GM12878 (cell line): ENCODE data around the gene STK39. TPM values are rescaled to one million over a fixed set of nuclear protein-coding genes. Genes with fewer than 3 reads are reported as not detected.

Source experiments
- ATAC-seq: fragments of 200-7000 bp; cut with Tn5 transposase; 3 replicates; pipeline ENCODE4 v1.9.1; 2020; ENCODE audit warnings: mild to moderate bottlenecking, moderate library complexity
- BruUV-seq: library from RNA; stranded (reverse); fragments of 400-500 nt; replicated peaks from 2 replicates; lab custom pipeline; 2021; lab: Mats Ljungman, UMichigan
- CTCF ChIA-PET: fragments of 300-600 bp; sonication (Branson Sonifier 250); formaldehyde crosslinking; extraction: SDS; loops from one replicate; lab custom pipeline; 2021; ENCODE audit warnings: inconsistent platforms; lab: Yijun Ruan, JAX
- POLR2A ChIA-PET: fragments of 350-600 bp; formaldehyde crosslinking; extraction: SDS; loops from one replicate; lab custom pipeline; 2021; ENCODE audit warnings: inconsistent platforms; lab: Charles Lee
- RAD21 ChIA-PET: fragments of 300-600 bp; sonication (Branson Sonifier 250); formaldehyde crosslinking; loops from one replicate; lab custom pipeline; 2023; ENCODE audit warnings: antibody characterized with exemption; ENCODE audit not compliant: unreplicated experiment; lab: Charles Lee
- SMC1A ChIA-PET: fragments of 300-600 bp; sonication (Branson Sonifier 250); formaldehyde crosslinking; loops from one replicate; lab custom pipeline; 2023; ENCODE audit not compliant: unreplicated experiment, uncharacterized antibody; lab: Charles Lee
- DNase-seq: peaks from one replicate; pipeline ENCODE4 v3.0.0-alpha.2; 2011; ENCODE audit warnings: low read depth, low spot score
- FAIRE-seq: peaks from 3 replicates; lab custom pipeline; 2011; peaks lifted over from hg19 to GRCh38; lab: Jason Lieb, UNC
- H2AFZ ChIP-seq: 2 replicates; pipeline ENCODE4 v1.6.0; 2011; ENCODE audit warnings: low read depth, low read length, control low read depth; ENCODE audit not compliant: control insufficient read depth
- H3K27ac ChIP-seq: 2 replicates; pipeline ENCODE4 v1.5.1; 2011; ENCODE audit warnings: control low read depth; ENCODE audit not compliant: control insufficient read depth, insufficient read depth
- H3K27me3 ChIP-seq, 2 experiments: replicated peaks in 1 of 2; 2 replicates each; pipeline versions ENCODE4 v1.6.0 to v1.6.1; 2011; ENCODE audit warnings: low read length in 1 of 2; ENCODE audit not compliant: control insufficient read depth in 2 of 2, insufficient read depth in 2 of 2
- H3K36me3 ChIP-seq, 2 experiments: 2 replicates each; pipeline ENCODE4 v1.5.1; 2011; ENCODE audit warnings: low read length in 1 of 2; ENCODE audit not compliant: control insufficient read depth in 2 of 2, insufficient read depth in 2 of 2
- H3K4me1 ChIP-seq: 2 replicates; pipeline ENCODE4 v1.6.1; 2011; ENCODE audit warnings: mild to moderate bottlenecking, low read length, moderate library complexity, mixed read lengths; ENCODE audit not compliant: control insufficient read depth, insufficient read depth
- H3K4me2 ChIP-seq: 2 replicates; pipeline ENCODE4 v1.6.0; 2011; ENCODE audit warnings: control low read depth; ENCODE audit not compliant: control insufficient read depth, insufficient read depth
- H3K4me3 ChIP-seq: fragments of 200-600 bp; sonication (generic); 2 replicates; pipeline ENCODE4 v1.5.1; 2016
- H3K79me2 ChIP-seq: 2 replicates; pipeline ENCODE4 v1.6.0; 2011; ENCODE audit warnings: low read length; ENCODE audit not compliant: control insufficient read depth, insufficient read depth
- H3K9ac ChIP-seq: 2 replicates; pipeline ENCODE4 v1.8.0; 2011; ENCODE audit warnings: low read length, control low read depth, mixed read lengths; ENCODE audit not compliant: control insufficient read depth, insufficient read depth
- H3K9me3 ChIP-seq: replicated peaks from 3 replicates; pipeline ENCODE4 v1.5.1; 2011; ENCODE audit warnings: mild to moderate bottlenecking, low read length; ENCODE audit not compliant: control insufficient read depth, insufficient read depth
- H4K20me1 ChIP-seq: 2 replicates; pipeline ENCODE4 v1.6.0; 2011; ENCODE audit not compliant: control insufficient read depth, insufficient read depth
- CUX1 ChIP-seq: IDR thresholded peaks from 2 replicates; pipeline ENCODE4 v1.6.1; 2012; ENCODE audit warnings: improper control_type of control experiment, low read depth, low read length; ENCODE audit not compliant: insufficient replicate concordance
- ETV6 ChIP-seq, 2 experiments: fragments of 450-650 bp in 1 of 2; IDR thresholded peaks in 1 of 2; conservative IDR thresholded peaks in 1 of 2; 2 replicates each; pipeline ENCODE4 v1.6.1; 2014; ENCODE audit warnings: antibody characterized with exemption in 1 of 2, borderline replicate concordance in 1 of 2, low read depth in 1 of 2, mild to moderate bottlenecking in 1 of 2, moderate library complexity in 1 of 2
- EZH2 ChIP-seq: IDR thresholded peaks from 2 replicates; pipeline ENCODE4 v1.6.1; 2012; ENCODE audit warnings: low read depth, mild to moderate bottlenecking, control low read depth, inconsistent platforms, low read length, borderline replicate concordance; ENCODE audit not compliant: control insufficient read depth
- HSF1 ChIP-seq: fragments of 150-350 bp; IDR thresholded peaks from 2 replicates; pipeline ENCODE4 v1.6.1; 2014; ENCODE audit warnings: mild to moderate bottlenecking, low read depth, low read length
- MXI1 ChIP-seq: fragments of 150-350 bp; IDR thresholded peaks from 2 replicates; pipeline ENCODE4 v1.6.1; 2011; ENCODE audit warnings: low read depth, mild to moderate bottlenecking, inconsistent platforms, low read length, improper control_type of control experiment
- PML ChIP-seq: IDR thresholded peaks from 2 replicates; pipeline ENCODE4 v1.6.1; 2012; ENCODE audit warnings: low read length, inconsistent platforms
- RAD51 ChIP-seq: fragments of 450-650 bp; IDR thresholded peaks from 2 replicates; pipeline ENCODE4 v1.6.1; 2016; ENCODE audit warnings: moderate library complexity, mild to moderate bottlenecking, inconsistent platforms
- RB1 ChIP-seq: fragments of 450-650 bp; formaldehyde crosslinking; IDR thresholded peaks from 2 replicates; pipeline ENCODE4 v1.6.1; 2017; ENCODE audit warnings: mild to moderate bottlenecking, borderline replicate concordance
- SUPT20H ChIP-seq: IDR thresholded peaks from 2 replicates; pipeline ENCODE4 v1.6.1; 2011; ENCODE audit warnings: low read depth, mild to moderate bottlenecking, low read length, moderate library complexity, borderline replicate concordance; ENCODE audit not compliant: control insufficient read depth
- TCF7 ChIP-seq: IDR thresholded peaks from 2 replicates; pipeline ENCODE4 v1.6.1; 2014; ENCODE audit warnings: antibody characterized with exemption, borderline replicate concordance
- ZBTB40 ChIP-seq: fragments of 450-650 bp; IDR thresholded peaks from 2 replicates; pipeline ENCODE4 v1.6.1; 2016; ENCODE audit warnings: mild to moderate bottlenecking, moderate library complexity, borderline replicate concordance
- ZNF217 ChIP-seq: fragments of 450-650 bp; IDR thresholded peaks from 2 replicates; pipeline ENCODE4 v1.6.1; 2017; ENCODE audit warnings: antibody characterized with exemption, mild to moderate bottlenecking
- in situ Hi-C: fragments of 300-500 bp; cut with MboI; formaldehyde crosslinking; loops from 9 replicates; pipeline ENCODE4 v1.14.3; 2018; ENCODE audit warnings: mixed read lengths
- intact Hi-C: fragments of 100-400 bp; cut with micrococcal nuclease; formaldehyde crosslinking; loops from one replicate; pipeline ENCODE4 v1.14.2; 2022; ENCODE audit not compliant: unreplicated experiment
- polyA plus RNA-seq, 11 experiments: library from polyadenylated mRNA; depleted of rRNA in 4 of 11; unstranded in 6 of 11; stranded (reverse) in 5 of 11; fragments of >200 nt; fragmentation: Nextera tagmentation in 4 of 11; fragmentation: Illumina TruSeq in 1 of 11; extraction: Ambion mirVana in 4 of 11; extraction: Trizol in 1 of 11; gene quantifications; 1 replicate in 1 of 11; 2 replicates in 10 of 11; pipeline versions ENCODE4 v1.2.1 to v1.2.3, GENCODE V29; 2011 to 2016; ENCODE audit warnings: inconsistent platforms in 2 of 11, missing spikeins in 2 of 11, low read depth in 1 of 11
- total RNA-seq, 4 experiments: library from RNA; depleted of rRNA in 3 of 4; stranded (reverse); fragments of >200 nt in 3 of 4; fragmentation: Illumina TruSeq in 1 of 4; extraction: Trizol in 1 of 4; gene quantifications; 2 replicates each; pipeline versions ENCODE4 v1.2.1 to v1.2.3, GENCODE V29; 2013 to 2021

The STK39 gene
- total and polyA plus RNA-seq, 10 of the 15 experiments (the other 5 are each of a cell fraction or from before 2014, with no cell fraction given), result 0.03 to 0.21 (median 0.07) TPM; not detected in 5

GRCh38 chr2:168132389-168132788 lies 115.0 kb downstream of the STK39 start (continued):
- no peak for TF ChIP-seq RB1

GRCh38 chr2:168130346-168130745 lies 117.0 kb downstream of the STK39 start:
- Histone ChIP-seq H3K4me2 (no peak overlapping the region), H3K36me3 (no peaks in the 10 kb centered on the region), H3K9ac (no peak overlapping the region), H3K4me3 (no peak overlapping the region), H3K27ac (no peak overlapping the region), H4K20me1 (no peaks in the 10 kb centered on the region), H3K9me3 (no peaks in the 10 kb centered on the region), H3K27me3 (peaks cover 0 to 2% of the 10 kb centered on the region in 2 experiments; a peak in 1 of 4 replicates), H3K4me1 (no peaks in the 10 kb centered on the region), H3K79me2 (no peaks in the 10 kb centered on the region), H2AFZ (no peak overlapping the region)
- ATAC-seq (no peak), FAIRE-seq (no peak), DNase-seq (no peak)
- intact Hi-C loops, result no loop called here
- in situ Hi-C loops, result no loop called here
- ChIA-PET CTCF (interaction anchor here (3.3 kb wide), 1 partner anchor 11 kb away, joined by 24 read pairs; no protein-coding TSS in a partner anchor), POLR2A (no interaction called here), RAD21 (no interaction called here), SMC1A (no interaction called here)
- BruUV-seq, result no TSS peak
- TF ChIP-seq ZNF217, result no peak
- TF ChIP-seq ZBTB40, result no peak
- no peak for TF ChIP-seq PML
- TF ChIP-seq CUX1, result no peak
- no peak for TF ChIP-seq RAD51
- TF ChIP-seq TCF7, result no peak
- TF ChIP-seq MXI1, result no peak
- no peak for TF ChIP-seq HSF1
- TF ChIP-seq ETV6 (conservative IDR thresholded peaks at IDR 0.05 in 1 of 2, IDR thresholded peaks at IDR 0.05 in 1 of 2; ENCODE audit: borderline replicate concordance in 1 of 2, low read depth in 1 of 2), result no peak
- no peak for TF ChIP-seq EZH2
- TF ChIP-seq SUPT20H, result no peak
